Nephron progenitor cell (in vitro differentiated cells): ENCODE measurements around the gene ZSWIM4.
"Not testable (repeated sequence)": the region's sequence is repeated elsewhere in the genome, so short reads cannot be mapped to it uniquely, and the experiment has no call there.

Experiments
- DNase-seq: peaks from one replicate; pipeline ENCODE4 v3.0.0; 2021
- H3K27ac Mint-ChIP-seq: 2 replicates; pipeline ENCODE4 v1.8.0; 2021; ENCODE audit warnings: mild to moderate bottlenecking, moderate library complexity, mixed read lengths
- H3K27me3 Mint-ChIP-seq: 2 replicates; pipeline ENCODE4 v1.8.0; 2021; ENCODE audit warnings: mild to moderate bottlenecking, low read depth, mixed read lengths; ENCODE audit not compliant: poor library complexity
- H3K36me3 Mint-ChIP-seq: 2 replicates; pipeline ENCODE4 v1.8.0; 2021; ENCODE audit warnings: low read depth, mixed read lengths
- H3K4me1 Mint-ChIP-seq: 2 replicates; pipeline ENCODE4 v1.8.0; 2021; ENCODE audit warnings: mixed read lengths
- H3K4me3 Mint-ChIP-seq: 2 replicates; pipeline ENCODE4 v1.8.0; 2021; ENCODE audit warnings: mild to moderate bottlenecking, moderate library complexity, mixed read lengths
- H3K9me3 Mint-ChIP-seq: 2 replicates; pipeline ENCODE4 v1.8.0; 2021; ENCODE audit warnings: mild to moderate bottlenecking, moderate library complexity, mixed read lengths
- CTCF ChIP-seq: fragments of 200-600 bp; sonication (generic); IDR thresholded peaks from 2 replicates; pipeline ENCODE4 v1.5.0; 2021; ENCODE audit warnings: antibody characterized with exemption

Gene ZSWIM4

GRCh38 chr19:13770013-13770635, 25.1 kb upstream of the ZSWIM4 start:
- no peak for DNase-seq
- peaks cover 3% of the 10 kb centered on the region for H3K27me3 Mint-ChIP-seq
- no peak overlapping the region for H3K27ac Mint-ChIP-seq
- H3K9me3 Mint-ChIP-seq: no peaks in the 10 kb centered on the region
- peaks cover 15% of the 10 kb centered on the region for H3K4me1 Mint-ChIP-seq
- H3K36me3 Mint-ChIP-seq: peaks cover 15% of the 10 kb centered on the region
- no peak overlapping the region for H3K4me3 Mint-ChIP-seq
- no peak for TF ChIP-seq CTCF

- DNase-seq: peak; percentile 88
- Mint-ChIP-seq H3K4me1 (peaks cover 26% of the 10 kb centered on the region), H3K27me3 (no peaks in the 10 kb centered on the region), H3K27ac (peak within 1 kb of the TSS; percentile 99), H3K4me3 (peak within 1 kb of the TSS; percentile 97), H3K9me3 (peaks cover 3% of the 10 kb centered on the region), H3K36me3 (peaks cover 38% of the 10 kb centered on the region)
- no peak for TF ChIP-seq CTCF
Observed at GRCh38 chr19:13774217-13775191, 20.7 kb upstream of the ZSWIM4 start, which contains the start of gene C19orf53. Gene C19orf53 (plus strand): TSS chr19:13774456. CDS start chr19:13774478, 22 bp downstream.

GRCh38 chr19:13778398-13778797, 16.8 kb upstream of the ZSWIM4 start:
- Mint-ChIP-seq H3K4me1 (peaks cover 44% of the 10 kb centered on the region), H3K27ac (no peak overlapping the region), H3K9me3 (peaks cover 3% of the 10 kb centered on the region), H3K27me3 (no peaks in the 10 kb centered on the region), H3K4me3 (no peak overlapping the region), H3K36me3 (peaks cover 33% of the 10 kb centered on the region)
- DNase-seq: no peak
- TF ChIP-seq CTCF: no peak

- Mint-ChIP-seq H3K36me3 (peaks cover 33% of the 10 kb centered on the region), H3K27ac (no peak overlapping the region), H3K4me3 (no peak overlapping the region), H3K27me3 (no peaks in the 10 kb centered on the region), H3K4me1 (peaks cover 45% of the 10 kb centered on the region), H3K9me3 (peaks cover 3% of the 10 kb centered on the region)
- TF ChIP-seq CTCF: no peak
- no peak for DNase-seq
Observed at GRCh38 chr19:13778847-13779246, 16.4 kb upstream of the ZSWIM4 start.

- peaks cover 33% of the 10 kb centered on the region for H3K36me3 Mint-ChIP-seq
Observed at GRCh38 chr19:13779794-13780193, 15.4 kb upstream of the ZSWIM4 start.

GRCh38 chr19:13781547-13781946, 13.7 kb upstream of the ZSWIM4 start:
- Mint-ChIP-seq H3K36me3 (peaks cover 29% of the 10 kb centered on the region), H3K27ac (no peak overlapping the region), H3K27me3 (no peaks in the 10 kb centered on the region), H3K4me3 (no peak overlapping the region), H3K9me3 (peaks cover 3% of the 10 kb centered on the region), H3K4me1 (peaks cover 31% of the 10 kb centered on the region)
- no peak for TF ChIP-seq CTCF
- DNase-seq: peak; percentile 53

More at GRCh38 chr19:13779794-13780193, 15.4 kb upstream of the ZSWIM4 start:
- not testable (repeated sequence) for H3K4me3 Mint-ChIP-seq, H3K9me3 Mint-ChIP-seq, H3K27ac Mint-ChIP-seq, H3K27me3 Mint-ChIP-seq, DNase-seq
- peaks cover 42% of the 10 kb centered on the region for H3K4me1 Mint-ChIP-seq
